NCI-H2227 (cell line): ENCODE results near the gene NAA38.

Experiments
- DNase-seq: peaks from one replicate; lab custom pipeline; 2025; ENCODE audit not compliant: unreplicated experiment; lab: John Stamatoyannopoulos, UW

Gene NAA38

GRCh38 chr17:7852919-7853690, 4.3 kb downstream of the NAA38 start:
- DNase-seq, result no peak

- no peak for DNase-seq
These were observed 5.1 kb downstream of the NAA38 start for GRCh38 chr17:7852262-7852670.

- DNase-seq, result peak; percentile 85
These were observed 5.7 kb downstream of the NAA38 start for GRCh38 chr17:7851438-7852261.

- no peak for DNase-seq
These were observed 6.5 kb downstream of the NAA38 start for GRCh38 chr17:7850701-7851437.

- no peak for DNase-seq
These were observed 7.4 kb downstream of the NAA38 start for GRCh38 chr17:7849751-7850504.

- DNase-seq, result no peak
These were observed 8.1 kb downstream of the NAA38 start for GRCh38 chr17:7849130-7849750.

GRCh38 chr17:7848739-7849129, 8.6 kb downstream of the NAA38 start:
- no peak for DNase-seq

- no peak for DNase-seq
These were observed 9.2 kb downstream of the NAA38 start for GRCh38 chr17:7848131-7848579.

GRCh38 chr17:7846765-7847661, 10.3 kb downstream of the NAA38 start:
- DNase-seq, result no peak

- DNase-seq, result no peak
These were observed 11.2 kb downstream of the NAA38 start for GRCh38 chr17:7846063-7846735.

GRCh38 chr17:7845359-7846062, 11.8 kb downstream of the NAA38 start:
- no peak for DNase-seq

GRCh38 chr17:7844292-7845154, 12.8 kb downstream of the NAA38 start:
- peak; percentile 90 for DNase-seq

- peak; percentile 78 for DNase-seq
These were observed 13.6 kb downstream of the NAA38 start for GRCh38 chr17:7843536-7844291.

- no peak for DNase-seq
These were observed 14.2 kb downstream of the NAA38 start for GRCh38 chr17:7843257-7843535.

GRCh38 chr17:7842380-7843256, 14.7 kb downstream of the NAA38 start:
- peak; percentile 65 for DNase-seq

- DNase-seq, result peak; percentile 92
These were observed 15.4 kb downstream of the NAA38 start for GRCh38 chr17:7841915-7842379.
